ENCODE measurements around the gene JAGN1. TPM values are rescaled to one million over a fixed set of nuclear protein-coding genes. Genes with fewer than 3 reads are reported as not detected.

Gene JAGN1
- total and polyA plus RNA-seq, 9 of the 15 experiments (the other 6 are each of a cell fraction or from before 2014, with no cell fraction given) = 31.6 to 77.8 (median 40.3) TPM

DNA sequence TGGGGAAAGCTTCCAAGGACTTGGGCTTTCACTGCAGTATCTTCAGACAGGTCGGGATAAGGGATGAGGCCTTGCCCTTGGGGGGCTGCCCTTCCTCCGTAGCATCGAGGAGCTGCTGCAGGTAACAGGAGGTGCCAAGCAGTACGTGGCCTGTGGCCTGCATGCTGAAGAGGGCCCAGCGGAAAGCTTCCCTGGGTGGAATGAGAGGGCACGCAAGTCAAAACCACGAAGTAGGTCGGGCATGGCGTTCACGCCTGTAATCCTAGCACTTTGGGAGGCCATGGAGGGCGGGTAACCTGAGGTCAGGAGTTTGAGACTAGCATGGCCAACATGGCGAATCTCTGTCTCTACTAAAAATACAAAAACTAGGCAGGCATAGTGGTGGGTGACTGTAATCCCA lies 23.3 kb upstream of the JAGN1 start (continued):
- no peak for TF ChIP-seq BRF1 (IDR thresholded peaks at IDR 0.05; ENCODE audit: borderline replicate concordance, extremely low read depth, insufficient read length)
- no peak for TF ChIP-seq NCOA1 (IDR thresholded peaks at IDR 0.05; ENCODE audit: low read depth)
- TF ChIP-seq CREB3 (tag; conservative IDR thresholded peaks at IDR 0.05; ENCODE audit: low read depth) = no peak
- no peak for TF ChIP-seq SLC30A9 (CRISPR knock-in tag; IDR thresholded peaks at IDR 0.05)
- TF ChIP-seq, protein P1, sequence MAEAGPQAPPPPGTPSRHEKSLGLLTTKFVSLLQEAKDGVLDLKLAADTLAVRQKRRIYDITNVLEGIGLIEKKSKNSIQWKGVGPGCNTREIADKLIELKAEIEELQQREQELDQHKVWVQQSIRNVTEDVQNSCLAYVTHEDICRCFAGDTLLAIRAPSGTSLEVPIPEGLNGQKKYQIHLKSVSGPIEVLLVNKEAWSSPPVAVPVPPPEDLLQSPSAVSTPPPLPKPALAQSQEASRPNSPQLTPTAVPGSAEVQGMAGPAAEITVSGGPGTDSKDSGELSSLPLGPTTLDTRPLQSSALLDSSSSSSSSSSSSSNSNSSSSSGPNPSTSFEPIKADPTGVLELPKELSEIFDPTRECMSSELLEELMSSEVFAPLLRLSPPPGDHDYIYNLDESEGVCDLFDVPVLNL (CRISPR knock-in tag; IDR thresholded peaks at IDR 0.05; ENCODE audit: low read depth) = no peak
- TF ChIP-seq HMGN3 (IDR thresholded peaks at IDR 0.05; ENCODE audit: borderline replicate concordance, extremely low read depth, insufficient read length, low read depth, low read length) = no peak
- no peak for TF ChIP-seq IRF9 (tag; IDR thresholded peaks at IDR 0.05)
- no peak for TF ChIP-seq ZNF551 (CRISPR knock-in tag; IDR thresholded peaks at IDR 0.05)

Measured in K562 (cell line).